Measurements from ENCODE around the gene SORCS2. TPM values are rescaled to one million over a fixed set of nuclear protein-coding genes. Genes with fewer than 3 reads are reported as not detected.

Gene SORCS2
- total RNA-seq, 1 donor from 2014 or later: 5.2 TPM

- peaks cover 5% of the 10 kb centered on the region for H3K4me1 Mint-ChIP-seq
- H3F3A ChIP-seq (ENCODE audit: low read depth): no peaks in the 10 kb centered on the region
- no peaks in the 10 kb centered on the region for H3K79me2 ChIP-seq (ENCODE audit: low read depth)
- H3K4me2 ChIP-seq: no peak overlapping the region
- H3K27ac ChIP-seq: no peak overlapping the region
- H3K27ac Mint-ChIP-seq: no peak overlapping the region
- H3K36me3 Mint-ChIP-seq: peaks cover 2% of the 10 kb centered on the region
- H3K4me3 Mint-ChIP-seq: no peak overlapping the region
- no peaks in the 10 kb centered on the region for H4K20me1 ChIP-seq (ENCODE audit: low read depth)
- H3K27me3 ChIP-seq: no peaks in the 10 kb centered on the region
- peaks cover 3% of the 10 kb centered on the region for H3K27me3 Mint-ChIP-seq (ENCODE audit: insufficient read depth, low read depth)
- no peak overlapping the region for H2AFZ ChIP-seq (replicated peaks)
- H3K9me3 ChIP-seq (ENCODE audit: low read depth): no peaks in the 10 kb centered on the region
- TF ChIP-seq EZH2 (IDR thresholded peaks at IDR 0.05) (no peak), CTCF (IDR thresholded peaks at IDR 0.05) (no peak), EZH2phosphoT487 (IDR thresholded peaks at IDR 0.05) (no peak)
- no peak for DNase-seq (ENCODE audit: low spot score)
- no peaks in the 10 kb centered on the region for H3K36me3 ChIP-seq
- no peak overlapping the region for H3K4me3 ChIP-seq
- H3K9ac ChIP-seq: no peak overlapping the region
- H3K4me1 ChIP-seq: no peaks in the 10 kb centered on the region
- peaks cover 1% of the 10 kb centered on the region for H3K9me3 Mint-ChIP-seq
Observed at GRCh38 chr4:7740866-7741525, 548.7 kb downstream of the SORCS2 start.

GRCh38 chr4:7741946-7742806 lies 549.8 kb downstream of the SORCS2 start:
- peaks cover 2% of the 10 kb centered on the region for H3K36me3 Mint-ChIP-seq
- H3K4me3 ChIP-seq: no peak overlapping the region
- TF ChIP-seq CTCF (IDR thresholded peaks at IDR 0.05): no peak
- no peak for TF ChIP-seq EZH2phosphoT487 (IDR thresholded peaks at IDR 0.05)
- no peak for TF ChIP-seq EZH2 (IDR thresholded peaks at IDR 0.05)

GRCh38 chr4:7742807-7743280 lies 550.5 kb downstream of the SORCS2 start:
- Mint-ChIP-seq H3K36me3 (peaks cover 2% of the 10 kb centered on the region), H3K4me1 (peaks cover 5% of the 10 kb centered on the region), H3K9me3 (peaks cover 1% of the 10 kb centered on the region), H3K27me3 (ENCODE audit: insufficient read depth, low read depth) (peaks cover 8% of the 10 kb centered on the region), H3K4me3 (no peak overlapping the region), H3K27ac (no peak overlapping the region)
- Histone ChIP-seq H3K27me3 (no peaks in the 10 kb centered on the region), H3K9ac (no peak overlapping the region), H3K27ac (no peak overlapping the region), H3F3A (ENCODE audit: low read depth) (no peaks in the 10 kb centered on the region), H2AFZ (replicated peaks) (no peak overlapping the region), H4K20me1 (ENCODE audit: low read depth) (no peaks in the 10 kb centered on the region), H3K79me2 (ENCODE audit: low read depth) (no peaks in the 10 kb centered on the region), H3K4me3 (no peak overlapping the region), H3K4me2 (no peak overlapping the region), H3K36me3 (no peaks in the 10 kb centered on the region), H3K9me3 (ENCODE audit: low read depth) (no peaks in the 10 kb centered on the region), H3K4me1 (no peaks in the 10 kb centered on the region)
- no peak for DNase-seq (ENCODE audit: low spot score)
- no peak for TF ChIP-seq EZH2phosphoT487 (IDR thresholded peaks at IDR 0.05)
- TF ChIP-seq EZH2 (IDR thresholded peaks at IDR 0.05): no peak
- TF ChIP-seq CTCF (IDR thresholded peaks at IDR 0.05): no peak

More at GRCh38 chr4:7741946-7742806, 549.8 kb downstream of the SORCS2 start:
- no peak overlapping the region for H3K9ac ChIP-seq
- no peaks in the 10 kb centered on the region for H3K4me1 ChIP-seq
- no peak overlapping the region for H3K27ac Mint-ChIP-seq
- H3K79me2 ChIP-seq (ENCODE audit: low read depth): no peaks in the 10 kb centered on the region
- H3K4me1 Mint-ChIP-seq: peaks cover 5% of the 10 kb centered on the region
- no peak overlapping the region for H2AFZ ChIP-seq (replicated peaks)
- peaks cover 3% of the 10 kb centered on the region for H3K27me3 Mint-ChIP-seq (ENCODE audit: insufficient read depth, low read depth)
- no peak overlapping the region for H3K4me3 Mint-ChIP-seq
- H3K27me3 ChIP-seq: no peaks in the 10 kb centered on the region
- no peaks in the 10 kb centered on the region for H3K9me3 ChIP-seq (ENCODE audit: low read depth)
- no peaks in the 10 kb centered on the region for H3K36me3 ChIP-seq
- H4K20me1 ChIP-seq (ENCODE audit: low read depth): no peaks in the 10 kb centered on the region
- no peak overlapping the region for H3K4me2 ChIP-seq
- no peak overlapping the region for H3K27ac ChIP-seq
- peaks cover 1% of the 10 kb centered on the region for H3K9me3 Mint-ChIP-seq
- DNase-seq (ENCODE audit: low spot score): no peak
- no peaks in the 10 kb centered on the region for H3F3A ChIP-seq (ENCODE audit: low read depth)

All from neural progenitor cell (in vitro differentiated cells).